CD14-positive monocyte (primary cell): ENCODE measurements around the gene RAB40B. TPM values are rescaled to one million over a fixed set of nuclear protein-coding genes. Genes with fewer than 3 reads are reported as not detected.

Experiments used
- DNase-seq, 3 donors: peaks; one replicate each; pipeline ENCODE4 v3.0.0-alpha.2; 2011 to 2022
- H2AFZ ChIP-seq: 2 replicates; pipeline ENCODE4 v1.6.0; 2012; ENCODE audit warnings: mild to moderate bottlenecking, low read depth, low read length, inconsistent platforms; ENCODE audit not compliant: insufficient read depth, poor library complexity, severe bottlenecking
- H3K27ac ChIP-seq, 2 donors: 1 replicate in 1 of 2; 2 replicates in 1 of 2; pipeline ENCODE4 v1.5.1; 2012 to 2013; ENCODE audit warnings: low read length in 2 of 2, control low read depth in 1 of 2, inconsistent platforms in 1 of 2, low read depth in 1 of 2, mild to moderate bottlenecking in 1 of 2
- H3K27me3 ChIP-seq, 2 donors: one replicate each; pipeline versions ENCODE4 v1.6.0 to v1.6.1; 2011 to 2013; ENCODE audit warnings: low read length in 2 of 2; ENCODE audit not compliant: control insufficient read depth in 2 of 2, insufficient read depth in 2 of 2
- H3K36me3 ChIP-seq, 2 donors: replicated peaks in 1 of 2; 1 replicate in 1 of 2; 2 replicates in 1 of 2; pipeline versions ENCODE4 v1.5.1 to v1.6.1; 2012 to 2013; ENCODE audit warnings: low read length in 2 of 2, control low read depth in 1 of 2, inconsistent platforms in 1 of 2, mild to moderate bottlenecking in 1 of 2; ENCODE audit not compliant: insufficient read depth in 2 of 2, control insufficient read depth in 1 of 2
- H3K4me1 ChIP-seq, 2 donors: 1 replicate in 1 of 2; 2 replicates in 1 of 2; pipeline versions ENCODE4 v1.5.1 to v1.6.1; 2012 to 2013; ENCODE audit warnings: low read length in 2 of 2, control low read depth in 1 of 2, inconsistent platforms in 1 of 2, mild to moderate bottlenecking in 1 of 2, moderate library complexity in 1 of 2; ENCODE audit not compliant: insufficient read depth in 2 of 2, control insufficient read depth in 1 of 2
- H3K4me2 ChIP-seq: replicated peaks from 2 replicates; pipeline ENCODE3; 2012; ENCODE audit warnings: low read length, moderate library complexity, mild to moderate bottlenecking; ENCODE audit not compliant: poor library complexity, severe bottlenecking; ENCODE audit errors: extremely low read depth
- H3K4me3 ChIP-seq, 3 experiments: fragments of 200-600 bp in 1 of 3; sonication (generic) in 1 of 3; replicated peaks in 1 of 3; 1 replicate in 2 of 3; 2 replicates in 1 of 3; pipeline ENCODE4 v1.5.1; 2011 to 2013; ENCODE audit warnings: low read length in 3 of 3, mild to moderate bottlenecking in 3 of 3, control low read depth in 2 of 3, low read depth in 2 of 3, inconsistent platforms in 1 of 3, moderate library complexity in 1 of 3
- H3K79me2 ChIP-seq: 2 replicates; pipeline ENCODE4 v1.6.0; 2012; ENCODE audit warnings: mild to moderate bottlenecking, control low read depth, inconsistent platforms, low read length, moderate library complexity; ENCODE audit not compliant: insufficient read depth
- H3K9ac ChIP-seq: 2 replicates; pipeline ENCODE4 v1.6.0; 2017; ENCODE audit warnings: low read length, mild to moderate bottlenecking; ENCODE audit not compliant: insufficient read depth, poor library complexity, severe bottlenecking
- H3K9me3 ChIP-seq, 2 donors: replicated peaks in 1 of 2; 1 replicate in 1 of 2; 2 replicates in 1 of 2; pipeline versions ENCODE4 v1.5.1 to v1.6.1; 2012 to 2013; ENCODE audit warnings: low read length in 2 of 2, control low read depth in 1 of 2; ENCODE audit not compliant: control insufficient read depth in 1 of 2, insufficient read depth in 1 of 2
- H4K20me1 ChIP-seq: 2 replicates; pipeline ENCODE4 v1.6.0; 2012; ENCODE audit warnings: mild to moderate bottlenecking, low read length, control low read depth, moderate library complexity; ENCODE audit not compliant: insufficient read depth
- H3K27ac Mint-ChIP-seq, 7 donors: one replicate each; pipeline ENCODE4 v1.8.0; 2020; ENCODE audit warnings: mild to moderate bottlenecking in 7 of 7, mixed read lengths in 7 of 7, moderate library complexity in 6 of 7, inconsistent platforms in 2 of 7
- H3K27me3 Mint-ChIP-seq, 3 donors: one replicate each; pipeline ENCODE4 v1.8.0; 2021 to 2022; ENCODE audit warnings: low read depth in 3 of 3, mild to moderate bottlenecking in 3 of 3, mixed read lengths in 3 of 3, moderate library complexity in 3 of 3, inconsistent platforms in 1 of 3
- H3K36me3 Mint-ChIP-seq, 2 donors: one replicate each; pipeline ENCODE4 v1.8.0; 2020; ENCODE audit warnings: mixed read lengths in 2 of 2, inconsistent platforms in 1 of 2, mild to moderate bottlenecking in 1 of 2
- H3K4me1 Mint-ChIP-seq: one replicate; pipeline ENCODE4 v1.8.0; 2020; ENCODE audit warnings: mild to moderate bottlenecking, mixed read lengths
- H3K4me3 Mint-ChIP-seq, 2 donors: one replicate each; pipeline ENCODE4 v1.8.0; 2020; ENCODE audit warnings: mild to moderate bottlenecking in 2 of 2, mixed read lengths in 2 of 2, moderate library complexity in 1 of 2
- H3K9me3 Mint-ChIP-seq, 7 donors: one replicate each; pipeline ENCODE4 v1.8.0; 2020 to 2022; ENCODE audit warnings: mixed read lengths in 7 of 7, mild to moderate bottlenecking in 6 of 7, moderate library complexity in 6 of 7, inconsistent platforms in 2 of 7
- CTCF ChIP-seq: fragments of 200-600 bp; IDR thresholded peaks from one replicate; pipeline ENCODE4 v1.8.0; 2022; ENCODE audit warnings: antibody characterized with exemption, mild to moderate bottlenecking
- whole genome bisulfite sequencing: methylation state at CpG from one replicate; pipeline ENCODE4 v1.1.5; 2013; ENCODE audit warnings: missing lambda C conversion rate; ENCODE audit not compliant: insufficient coverage; 5-methylcytosine and 5-hydroxymethylcytosine counted together
- intact Hi-C, 2 donors: fragments of 100-400 bp; cut with micrococcal nuclease; formaldehyde crosslinking; loops; one replicate each; pipeline versions ENCODE4 v1.15.0 to v1.15.1; 2023
- polyA plus RNA-seq, 3 donors: library from polyadenylated mRNA; depleted of rRNA in 1 of 3; unstranded in 2 of 3; stranded (reverse) in 1 of 3; fragments of 300-500 nt in 2 of 3; fragments of >200 nt in 1 of 3; fragmentation: Illumina TruSeq in 2 of 3; gene quantifications; 1 replicate in 2 of 3; 2 replicates in 1 of 3; pipeline ENCODE4 v1.2.3, GENCODE V29; 2012 to 2021

The RAB40B gene
- polyA plus RNA-seq, 3 donors = 0.75 to 2.2 (median 0.95) TPM

GRCh38 chr17:82677353-82677925 is 21.1 kb downstream of the RAB40B start:
- peaks cover 0 to 2% (median 0%) of the 10 kb centered on the region in 3 donors for H3K27me3 Mint-ChIP-seq
- intact Hi-C loops = no loop called here
- Histone ChIP-seq H3K4me1 (no peaks in the 10 kb centered on the region), H3K27ac (no peak overlapping the region), H3K27me3 (no peaks in the 10 kb centered on the region), H3K79me2 (no peaks in the 10 kb centered on the region), H2AFZ (no peak overlapping the region), H3K4me2 (no peak overlapping the region), H4K20me1 (no peaks in the 10 kb centered on the region), H3K9me3 (peaks cover 4 to 11% of the 10 kb centered on the region in 2 donors), H3K4me3 (no peak overlapping the region), H3K36me3 (no peaks in the 10 kb centered on the region), H3K9ac (no peak overlapping the region)
- H3K27ac Mint-ChIP-seq = no peak overlapping the region
- H3K36me3 Mint-ChIP-seq = no peaks in the 10 kb centered on the region
- WGBS = 93% methylated on average over 23 of the region's 23 CpGs
- H3K9me3 Mint-ChIP-seq = peaks cover 5 to 17% (median 12%) of the 10 kb centered on the region in 7 donors
- no peak for TF ChIP-seq CTCF
- DNase-seq = no peak
- H3K4me1 Mint-ChIP-seq = no peaks in the 10 kb centered on the region
- no peak overlapping the region for H3K4me3 Mint-ChIP-seq

- no peak overlapping the region for H3K4me3 ChIP-seq
- no peaks in the 10 kb centered on the region for H3K79me2 ChIP-seq
- Mint-ChIP-seq H3K4me3 (no peak overlapping the region), H3K9me3 (peaks cover 0 to 1% (median 0%) of the 10 kb centered on the region in 7 donors), H3K27ac (no peak overlapping the region), H3K36me3 (no peaks in the 10 kb centered on the region), H3K4me1 (no peaks in the 10 kb centered on the region), H3K27me3 (peaks cover 0 to 1% (median 0%) of the 10 kb centered on the region in 3 donors)
- no peak overlapping the region for H3K4me2 ChIP-seq
- no peaks in the 10 kb centered on the region for H3K4me1 ChIP-seq
- intact Hi-C loops = no loop called here
- no peak overlapping the region for H2AFZ ChIP-seq
- no peaks in the 10 kb centered on the region for H3K9me3 ChIP-seq
- H4K20me1 ChIP-seq = no peaks in the 10 kb centered on the region
- no peak for TF ChIP-seq CTCF
- H3K36me3 ChIP-seq = no peaks in the 10 kb centered on the region
- no peak for DNase-seq
- H3K9ac ChIP-seq = no peak overlapping the region
- H3K27ac ChIP-seq = no peak overlapping the region
- WGBS = 80% methylated on average over 14 of the region's 18 CpGs
- no peaks in the 10 kb centered on the region for H3K27me3 ChIP-seq
Observed at GRCh38 chr17:82675476-82676245, 22.8 kb downstream of the RAB40B start.
